ENCODE data around the gene ESPL1. TPM values are rescaled to one million over a fixed set of nuclear protein-coding genes. Genes with fewer than 3 reads are reported as not detected.

Gene ESPL1
- total RNA-seq, 3 donors from 2014 or later = 0.33 to 1.3 (median 1.2) TPM

DNA sequence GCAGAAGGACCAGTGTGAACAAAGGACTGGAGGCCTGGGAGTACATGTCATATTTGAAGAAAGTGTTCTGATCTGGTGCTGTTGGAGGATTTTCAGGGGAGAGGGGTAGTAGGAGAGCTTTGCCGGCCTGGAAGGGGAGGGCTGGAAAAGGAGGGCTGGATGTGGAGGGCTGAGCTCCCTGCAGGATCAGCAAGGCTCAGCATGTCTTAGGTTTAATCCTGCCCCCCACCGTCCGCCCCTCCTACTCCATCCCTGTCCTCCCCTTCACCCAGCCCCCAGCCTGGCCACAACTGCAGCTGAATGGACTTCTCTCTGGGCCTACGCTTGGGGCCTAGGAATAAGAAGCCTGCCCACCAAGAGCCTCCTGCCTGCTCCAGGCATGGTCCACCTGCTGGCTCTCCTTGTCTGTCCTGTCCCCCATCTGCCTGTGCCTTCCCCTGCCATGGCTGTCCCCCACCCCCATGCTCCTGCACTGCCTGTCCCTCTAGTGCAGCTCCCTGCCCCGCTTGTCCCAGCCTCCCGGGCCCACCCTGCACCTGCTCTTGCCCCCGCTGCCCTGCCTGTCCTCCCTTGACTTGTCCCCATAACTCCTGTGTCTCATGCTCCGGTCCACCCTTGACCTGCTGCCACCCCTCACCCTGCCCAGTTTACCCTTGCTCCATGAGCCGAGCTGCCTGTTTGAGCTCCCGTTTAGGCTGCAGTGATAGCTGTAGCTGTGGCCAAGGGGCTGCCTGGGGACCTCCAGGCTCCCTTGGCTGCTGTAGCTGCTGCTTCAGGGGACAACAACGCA, 26.3 kb upstream of the ESPL1 start:
- no peak for DNase-seq (ENCODE audit: low spot score in 2 of 2)
- intact Hi-C loops (cut with DNase I; ENCODE audit: low total_unique reads) = loop anchor here (5.0 kb wide), 1 partner anchor 890 kb away; no protein-coding TSS in a partner anchor
- no peak overlapping the region for H3K4me3 ChIP-seq
- no peaks in the 10 kb centered on the region for H3K4me1 ChIP-seq
- no peak for TF ChIP-seq POLR2AphosphoS5 (IDR thresholded peaks at IDR 0.05)
- no peak for TF ChIP-seq POLR2A (IDR thresholded peaks at IDR 0.05)
- TF ChIP-seq, protein P1, sequence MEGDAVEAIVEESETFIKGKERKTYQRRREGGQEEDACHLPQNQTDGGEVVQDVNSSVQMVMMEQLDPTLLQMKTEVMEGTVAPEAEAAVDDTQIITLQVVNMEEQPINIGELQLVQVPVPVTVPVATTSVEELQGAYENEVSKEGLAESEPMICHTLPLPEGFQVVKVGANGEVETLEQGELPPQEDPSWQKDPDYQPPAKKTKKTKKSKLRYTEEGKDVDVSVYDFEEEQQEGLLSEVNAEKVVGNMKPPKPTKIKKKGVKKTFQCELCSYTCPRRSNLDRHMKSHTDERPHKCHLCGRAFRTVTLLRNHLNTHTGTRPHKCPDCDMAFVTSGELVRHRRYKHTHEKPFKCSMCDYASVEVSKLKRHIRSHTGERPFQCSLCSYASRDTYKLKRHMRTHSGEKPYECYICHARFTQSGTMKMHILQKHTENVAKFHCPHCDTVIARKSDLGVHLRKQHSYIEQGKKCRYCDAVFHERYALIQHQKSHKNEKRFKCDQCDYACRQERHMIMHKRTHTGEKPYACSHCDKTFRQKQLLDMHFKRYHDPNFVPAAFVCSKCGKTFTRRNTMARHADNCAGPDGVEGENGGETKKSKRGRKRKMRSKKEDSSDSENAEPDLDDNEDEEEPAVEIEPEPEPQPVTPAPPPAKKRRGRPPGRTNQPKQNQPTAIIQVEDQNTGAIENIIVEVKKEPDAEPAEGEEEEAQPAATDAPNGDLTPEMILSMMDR (IDR thresholded peaks at IDR 0.05) = no peak
- H3K27ac ChIP-seq = no peak overlapping the region
- no peaks in the 10 kb centered on the region for H3K36me3 ChIP-seq
- H3K27me3 ChIP-seq = no peaks in the 10 kb centered on the region
- H3K9me3 ChIP-seq = no peaks in the 10 kb centered on the region

DNA sequence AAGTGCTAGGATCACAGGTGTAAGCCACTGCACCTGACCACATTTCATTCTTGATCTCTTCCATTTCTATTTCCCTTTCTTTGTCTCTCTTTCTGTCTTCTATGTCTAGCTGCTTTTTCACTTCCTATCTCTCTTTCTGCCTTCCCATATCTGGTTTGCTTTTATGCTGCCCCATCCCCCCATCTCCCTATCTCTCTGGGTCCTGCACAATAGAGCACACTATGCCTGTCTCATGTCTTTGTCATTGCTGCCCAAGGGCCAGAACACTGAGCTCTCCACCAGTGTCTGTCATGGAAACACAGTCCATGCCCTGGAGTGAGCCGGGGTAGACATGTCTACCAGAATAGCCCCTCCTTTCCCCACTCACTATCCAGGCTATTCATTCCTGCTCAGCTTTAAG, 23.8 kb upstream of the ESPL1 start:
- TF ChIP-seq POLR2A (IDR thresholded peaks at IDR 0.05) = no peak
- TF ChIP-seq, protein P1 (IDR thresholded peaks at IDR 0.05) = no peak
- TF ChIP-seq POLR2AphosphoS5 (IDR thresholded peaks at IDR 0.05) = no peak
- Histone ChIP-seq H3K9me3 (no peaks in the 10 kb centered on the region), H3K36me3 (no peaks in the 10 kb centered on the region), H3K27ac (no peak overlapping the region), H3K4me3 (no peak overlapping the region), H3K27me3 (no peaks in the 10 kb centered on the region), H3K4me1 (no peaks in the 10 kb centered on the region)
- intact Hi-C loops (cut with DNase I; ENCODE audit: low total_unique reads) = loop anchor here (5.0 kb wide), 1 partner anchor 892 kb away; no protein-coding TSS in a partner anchor
- DNase-seq (ENCODE audit: low spot score in 2 of 2) = no peak

DNA sequence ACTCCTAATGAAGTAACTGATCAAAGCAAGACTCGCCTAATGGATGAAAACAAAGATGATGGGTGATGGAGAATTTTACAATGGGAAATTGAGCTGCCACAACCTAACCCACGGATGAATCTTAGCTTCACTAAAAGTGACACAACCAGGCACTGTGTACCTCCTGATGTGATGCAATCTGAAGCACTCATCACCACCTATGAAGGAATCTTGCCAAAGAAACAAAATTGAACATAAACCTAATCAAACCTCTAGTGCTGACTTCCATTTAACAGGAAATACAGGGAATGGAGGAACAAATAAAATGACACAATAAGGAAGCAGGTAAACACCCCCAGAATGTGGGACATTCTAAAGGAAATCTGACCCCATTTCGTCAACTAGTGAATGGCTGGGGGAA, 22.8 kb upstream of the ESPL1 start:
- TF ChIP-seq POLR2AphosphoS5 (IDR thresholded peaks at IDR 0.05) (no peak), POLR2A (IDR thresholded peaks at IDR 0.05) (no peak)
- TF ChIP-seq, protein P1 (IDR thresholded peaks at IDR 0.05) = no peak
- no peaks in the 10 kb centered on the region for H3K27me3 ChIP-seq
- no peaks in the 10 kb centered on the region for H3K36me3 ChIP-seq
- H3K9me3 ChIP-seq = no peaks in the 10 kb centered on the region
- no peak overlapping the region for H3K4me3 ChIP-seq
- no peaks in the 10 kb centered on the region for H3K4me1 ChIP-seq
- intact Hi-C loops (cut with DNase I; ENCODE audit: low total_unique reads) = no loop called here
- H3K27ac ChIP-seq = no peak overlapping the region
- no peak for DNase-seq (ENCODE audit: low spot score in 2 of 2)

DNA sequence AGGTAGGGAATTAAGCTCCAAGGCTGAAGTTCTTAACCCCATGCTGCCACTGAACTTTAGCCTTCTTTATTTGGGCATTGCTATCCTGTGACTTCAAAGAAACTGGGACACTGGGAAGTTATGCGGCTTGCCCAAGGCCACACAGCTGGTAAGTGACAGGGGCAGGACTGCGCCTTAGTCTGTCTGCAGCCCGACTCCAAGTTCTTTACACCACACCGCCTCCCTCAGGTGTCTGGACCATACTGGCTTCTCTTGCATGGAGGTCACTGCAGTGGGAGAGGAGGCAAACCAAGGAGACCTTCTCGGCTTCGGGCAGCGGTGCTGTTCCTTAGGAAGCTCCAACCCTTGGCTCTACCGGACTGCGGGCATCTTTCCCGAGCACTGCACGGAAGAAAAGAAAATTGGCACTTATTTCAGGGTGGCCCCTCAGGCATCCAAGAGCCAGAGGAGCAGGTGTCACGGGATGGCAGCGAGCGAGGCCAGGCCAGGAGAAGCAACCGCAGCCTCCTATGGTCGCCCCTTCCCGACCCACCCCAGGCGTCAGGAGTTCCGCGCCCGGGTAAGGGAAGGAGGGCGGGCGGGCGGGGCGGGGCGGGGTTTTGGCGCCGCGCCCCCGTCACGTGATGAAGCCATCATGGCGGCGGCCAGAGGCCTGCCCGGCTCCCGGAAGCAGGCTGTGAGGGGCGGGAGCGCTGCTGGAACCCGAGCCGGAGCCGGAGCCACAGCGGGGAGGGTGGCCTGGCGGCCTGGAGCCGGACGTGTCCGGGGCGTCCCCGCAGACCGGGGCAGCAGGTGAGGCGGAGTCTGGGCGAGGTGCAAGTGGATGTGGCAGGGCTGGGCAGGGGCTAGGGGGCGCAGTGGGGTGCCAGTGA, 16.4 kb upstream of the ESPL1 start:
- TF ChIP-seq, protein P1 (IDR thresholded peaks at IDR 0.05) = peak in 2 of 3 donors; percentile 29 to 36
- TF ChIP-seq POLR2AphosphoS5 (IDR thresholded peaks at IDR 0.05) (peak; percentile 25 to 38 (median 38)), POLR2A (IDR thresholded peaks at IDR 0.05) (no peak)
- intact Hi-C loops (cut with DNase I; ENCODE audit: low total_unique reads) = loop anchor here (5.0 kb wide), 1 partner anchor 34 kb away; no protein-coding TSS in a partner anchor
- peak overlapping the region; percentile 84 to 97 for H3K27ac ChIP-seq

More for the DNA sequence above, 16.4 kb upstream of the ESPL1 start:
- Histone ChIP-seq H3K27me3 (no peaks in the 10 kb centered on the region), H3K9me3 (no peaks in the 10 kb centered on the region), H3K36me3 (no peaks in the 10 kb centered on the region), H3K4me1 (peaks cover 0 to 11% of the 10 kb centered on the region in 2 donors), H3K4me3 (peak overlapping the region; percentile 76 to 97 (median 88))
- peak; percentile 76 to 86 for DNase-seq (ENCODE audit: low spot score in 2 of 2)

All from breast epithelium (tissue), 4 donors.